GM19455 (cell line): Measurements from ENCODE around the gene CLPX.
A peak's percentile ranks its signal among the peaks of the same experiment; 100 is the strongest.
"Not testable (repeated sequence)": the region's sequence is repeated elsewhere in the genome, so short reads cannot be mapped to it uniquely, and the experiment has no call there.

Source experiments
- ATAC-seq: cut with Tn5 transposase; IDR thresholded peaks from one replicate; pipeline ENCODE4 v1.9.1; 2021; ENCODE audit not compliant: unreplicated experiment

Gene CLPX

DNA sequence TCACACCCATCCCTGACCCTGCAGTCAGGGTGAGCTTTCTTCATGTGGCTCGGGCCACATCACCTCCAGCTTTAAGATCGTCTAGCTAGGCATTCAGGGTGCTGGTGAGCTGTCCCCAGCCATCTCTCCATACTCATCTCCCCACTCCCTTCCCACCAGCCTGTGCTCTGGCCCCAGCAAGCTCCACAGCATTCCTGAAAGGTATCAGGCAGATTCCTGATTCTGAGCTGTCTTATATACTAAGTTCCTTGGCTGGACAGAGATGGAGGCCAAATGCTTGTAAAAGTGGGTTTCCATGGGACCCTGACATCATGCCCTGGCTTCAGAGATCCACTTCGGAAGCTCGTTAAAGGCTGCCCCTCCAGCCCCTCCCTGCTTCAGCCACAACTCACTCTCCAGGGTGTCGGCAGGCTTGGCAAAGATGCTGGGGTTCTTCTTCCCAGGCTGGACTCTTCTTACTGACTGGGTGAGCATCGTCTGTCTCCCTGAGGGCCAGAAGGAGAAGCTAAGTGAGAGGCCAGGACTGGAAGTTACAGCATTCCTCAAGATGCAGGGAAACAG, 22.2 kb upstream of the CLPX start:
- no peak for ATAC-seq

DNA sequence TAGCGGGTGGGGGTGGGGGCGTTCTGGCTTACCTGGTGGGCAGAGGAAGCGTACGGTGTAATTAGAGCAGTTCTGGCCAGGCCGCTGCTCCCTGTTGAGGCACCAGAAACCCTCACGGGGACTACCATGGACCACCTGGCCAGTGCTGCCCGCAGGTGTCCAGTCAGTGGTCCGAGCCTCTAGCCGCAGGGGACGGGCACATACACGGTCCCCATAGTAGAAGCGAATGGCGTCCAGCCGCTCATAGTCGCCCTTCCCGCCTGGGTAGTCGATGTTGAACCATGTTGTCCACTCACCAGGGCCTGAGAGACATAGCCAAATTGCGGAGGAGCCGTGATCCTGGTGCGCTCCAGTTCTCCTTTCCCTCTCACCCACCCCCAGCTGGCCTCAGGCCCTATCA, 21.6 kb upstream of the CLPX start:
- ATAC-seq = no peak

DNA sequence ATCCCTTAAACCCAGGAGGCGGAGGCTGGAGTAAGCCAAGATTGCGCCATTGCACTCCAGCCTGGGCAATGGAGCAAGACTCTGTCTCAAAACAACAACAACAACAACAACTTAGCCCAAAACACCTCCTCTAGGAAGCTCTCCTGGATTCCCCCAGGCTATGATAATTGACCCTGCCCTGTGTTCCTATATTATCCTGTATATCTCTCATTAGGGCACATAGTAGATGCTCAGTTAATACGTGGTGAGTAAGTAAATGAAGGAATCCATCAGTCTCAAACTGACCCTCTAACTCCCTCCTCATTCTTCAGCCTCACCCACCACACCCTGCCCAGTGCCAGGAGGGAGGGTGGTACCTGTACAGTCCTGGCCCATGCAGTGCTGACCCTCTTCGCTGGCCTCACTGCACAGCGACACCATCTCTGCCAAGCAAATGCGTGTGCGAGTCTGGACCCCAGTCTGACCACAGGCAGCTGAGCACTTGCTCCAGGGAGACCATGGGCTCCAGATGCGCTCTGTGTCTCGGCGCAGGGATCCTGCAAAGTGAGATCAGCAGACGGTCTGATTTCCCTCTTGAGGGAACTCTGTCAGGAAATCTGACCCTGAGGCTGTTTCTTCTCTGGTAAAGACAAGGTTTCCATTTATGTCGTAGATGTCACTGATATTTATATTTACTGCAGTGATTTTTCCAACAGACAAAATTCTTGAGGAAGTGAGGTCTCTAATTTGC, 20.0 kb upstream of the CLPX start:
- no peak for ATAC-seq

DNA sequence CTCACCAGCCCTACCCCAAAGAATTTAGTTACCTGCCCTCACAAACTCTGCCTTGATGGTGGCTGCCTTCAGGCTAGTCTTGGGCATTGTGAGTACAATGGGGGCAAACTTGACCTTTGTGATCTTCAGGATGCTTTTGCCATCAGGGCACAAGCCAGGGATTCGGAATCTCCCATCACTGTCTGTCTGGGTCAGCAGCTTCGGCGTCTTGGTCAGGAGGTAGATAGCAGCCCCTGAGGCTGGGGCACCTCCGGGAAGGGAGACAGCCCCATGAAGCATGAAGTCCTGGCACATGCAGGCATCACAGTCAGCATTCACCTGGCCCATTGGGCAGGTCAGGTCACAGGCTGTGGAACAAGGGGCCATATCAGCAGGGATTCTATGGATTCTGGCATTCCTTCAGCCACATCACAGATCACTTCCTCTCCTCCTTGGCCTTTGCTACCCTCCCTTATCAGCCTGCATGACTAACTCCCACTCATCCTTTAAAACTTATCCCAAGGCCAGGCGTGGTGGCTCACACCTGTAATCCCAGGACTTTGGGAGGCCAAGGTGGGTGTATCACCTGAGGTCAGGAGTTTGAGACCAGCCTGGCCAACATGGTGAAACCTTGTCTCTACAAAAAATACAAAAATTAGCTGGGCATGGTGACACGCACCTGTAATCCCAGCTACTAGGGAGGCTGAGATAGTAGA, 19.2 kb upstream of the CLPX start:
- no peak for ATAC-seq

DNA sequence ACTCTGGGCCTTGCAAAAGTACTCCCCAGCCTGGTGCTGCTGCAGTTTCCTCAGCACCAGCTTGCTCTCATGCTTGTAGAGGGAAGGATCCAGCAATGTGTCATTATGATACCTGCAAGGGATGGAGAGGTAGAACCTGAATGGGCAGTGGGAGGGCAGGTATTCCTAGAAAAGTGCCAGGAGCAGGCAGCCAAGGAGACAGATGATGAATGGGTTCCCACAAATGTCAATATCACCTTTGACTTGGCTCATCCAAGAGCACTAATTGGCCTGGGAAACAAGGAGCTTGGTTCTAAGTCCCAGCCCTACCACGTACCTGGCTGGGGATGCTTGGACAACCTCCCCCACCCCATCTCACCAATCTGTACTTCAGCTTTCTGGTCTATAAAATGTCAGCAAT, 16.8 kb upstream of the CLPX start:
- ATAC-seq = no peak

DNA sequence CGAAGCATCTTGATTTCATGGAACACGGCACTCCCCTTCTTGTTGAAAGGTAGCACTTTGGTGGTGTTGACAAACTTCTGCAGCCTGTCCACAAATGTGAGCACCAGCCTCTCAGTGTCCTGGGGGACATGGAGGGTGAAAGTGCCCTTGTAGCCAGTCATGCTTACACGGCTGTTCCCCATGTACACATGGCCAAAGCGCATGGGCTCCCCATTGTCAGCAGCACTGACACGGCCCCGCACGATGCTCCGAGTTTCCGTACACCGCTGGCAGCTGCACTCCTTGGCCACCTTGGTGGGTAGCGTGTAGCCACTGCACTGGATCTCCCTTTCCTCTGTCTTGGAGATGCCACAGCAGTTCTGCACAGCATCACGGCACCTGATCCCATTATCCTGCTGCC, 13.4 kb upstream of the CLPX start:
- no peak for ATAC-seq

DNA sequence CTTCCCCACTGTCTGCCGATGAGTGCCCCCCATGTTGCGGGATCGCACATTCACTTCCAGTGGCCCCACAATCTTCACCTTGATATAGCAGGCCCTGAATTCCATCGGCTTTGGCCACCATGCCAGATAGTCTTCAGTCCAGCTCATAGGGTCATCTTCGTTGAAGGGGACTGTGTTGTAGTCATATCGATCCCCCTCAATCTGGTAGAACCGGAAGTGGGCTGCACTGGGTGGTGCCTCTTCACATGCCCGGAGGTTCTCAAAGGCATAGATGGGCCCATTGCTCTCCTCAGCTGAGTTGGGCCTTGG, 12.1 kb upstream of the CLPX start:
- no peak for ATAC-seq

DNA sequence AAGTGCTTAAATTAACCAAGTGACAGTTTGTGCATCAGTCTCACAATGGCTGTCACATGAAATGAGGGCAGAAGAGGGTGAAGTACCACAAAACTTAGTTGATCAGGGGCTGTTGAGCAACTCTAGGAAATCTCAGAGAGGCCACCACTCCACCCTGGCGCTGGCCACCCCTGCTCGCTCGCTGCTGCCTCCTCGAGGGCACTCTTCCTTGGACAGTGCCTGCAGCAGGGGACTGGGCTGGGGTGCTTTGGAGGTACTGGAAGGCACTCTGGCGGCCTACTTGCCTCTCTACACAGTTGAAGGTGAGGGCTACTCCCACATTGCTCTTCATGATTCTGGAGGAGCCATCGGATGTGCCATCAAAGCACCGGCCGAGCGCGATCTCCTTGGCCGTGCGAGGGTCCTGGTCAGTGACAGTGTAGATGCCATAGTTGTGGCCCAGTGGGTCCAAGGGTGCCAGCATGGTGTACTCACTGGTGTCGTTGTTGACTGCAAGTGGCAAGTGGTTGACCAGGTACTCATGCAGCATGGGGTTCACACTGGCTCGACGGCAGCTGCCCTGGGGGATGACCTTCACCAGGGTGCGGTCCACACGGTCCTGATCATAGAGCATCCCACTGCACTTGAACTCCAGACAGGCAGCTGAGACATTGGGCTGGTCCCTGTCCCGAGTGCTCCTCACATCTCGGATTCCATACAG, 11.6 kb upstream of the CLPX start:
- no peak for ATAC-seq

DNA sequence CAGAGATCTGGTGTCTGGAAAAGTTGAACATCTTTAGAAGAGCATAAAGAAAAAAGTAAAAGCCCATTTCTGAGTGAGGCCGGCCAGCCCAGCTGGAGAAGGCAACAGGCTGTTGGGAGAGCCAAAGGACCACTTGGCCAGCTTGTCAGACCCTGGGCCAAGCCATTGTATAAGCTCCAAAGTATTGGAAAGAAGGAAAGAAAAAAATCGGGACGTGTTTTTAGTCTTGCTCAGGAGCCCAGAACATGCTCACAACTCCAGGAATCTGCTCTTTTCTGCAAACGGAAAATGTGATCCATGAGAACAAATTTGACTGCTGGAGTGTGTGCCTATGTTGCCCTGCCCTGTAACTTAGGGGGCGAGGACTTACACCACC, 10.4 kb upstream of the CLPX start:
- ATAC-seq = no peak

DNA sequence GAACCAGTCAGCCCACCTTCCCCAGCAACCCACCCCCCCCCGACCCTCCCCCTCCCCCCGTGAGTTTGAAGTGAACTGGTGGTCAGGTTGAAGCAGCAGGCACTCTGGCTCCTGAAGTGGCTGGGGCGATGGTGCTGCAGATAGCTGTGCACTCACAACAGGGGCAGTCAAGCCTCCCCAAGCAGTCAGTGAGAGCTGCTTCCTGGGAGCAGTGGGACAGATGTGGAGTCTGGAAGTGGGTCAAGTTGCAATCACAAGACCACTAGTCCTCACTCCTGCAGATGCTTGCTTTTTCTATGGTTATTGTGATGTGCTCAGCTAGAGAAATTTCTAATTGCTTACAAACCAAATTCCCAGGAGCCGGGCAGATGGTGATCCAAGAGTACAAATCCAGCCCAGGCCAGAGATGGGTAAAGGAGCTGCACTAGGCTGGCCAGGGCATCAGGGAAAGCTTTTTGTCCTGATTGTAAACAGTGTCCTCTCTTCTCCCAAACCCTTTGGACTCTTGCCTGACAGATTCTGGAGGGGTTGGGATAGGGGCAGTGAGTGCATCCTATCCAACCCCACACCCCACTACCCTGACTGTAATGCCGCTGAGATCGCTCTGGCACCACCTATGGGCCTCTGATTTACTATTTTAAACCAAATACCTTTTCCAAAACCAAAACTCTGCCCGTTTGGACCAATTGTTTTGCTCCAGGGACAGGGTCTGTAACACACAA, 9.8 kb upstream of the CLPX start:
- no peak for ATAC-seq

DNA sequence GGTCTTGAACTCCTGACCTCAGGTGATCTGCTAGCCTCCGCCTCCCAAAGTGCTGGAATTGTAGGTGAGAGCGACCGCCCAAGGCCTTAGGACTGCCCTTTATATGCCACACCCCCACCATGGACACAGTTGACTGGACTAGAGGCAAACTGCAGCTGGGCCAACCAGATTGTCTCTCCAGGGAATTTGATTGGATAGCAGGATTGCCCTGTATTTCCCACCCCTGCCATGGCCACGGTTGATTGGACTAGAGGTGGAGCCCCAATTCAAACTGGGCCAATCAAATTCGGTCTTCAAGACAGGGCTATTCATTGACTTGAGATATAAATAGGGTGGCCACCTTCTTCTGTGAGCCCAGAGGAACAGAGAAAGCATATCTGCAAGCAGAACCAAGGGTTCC, 6.9 kb upstream of the CLPX start:
- ATAC-seq = no peak

DNA sequence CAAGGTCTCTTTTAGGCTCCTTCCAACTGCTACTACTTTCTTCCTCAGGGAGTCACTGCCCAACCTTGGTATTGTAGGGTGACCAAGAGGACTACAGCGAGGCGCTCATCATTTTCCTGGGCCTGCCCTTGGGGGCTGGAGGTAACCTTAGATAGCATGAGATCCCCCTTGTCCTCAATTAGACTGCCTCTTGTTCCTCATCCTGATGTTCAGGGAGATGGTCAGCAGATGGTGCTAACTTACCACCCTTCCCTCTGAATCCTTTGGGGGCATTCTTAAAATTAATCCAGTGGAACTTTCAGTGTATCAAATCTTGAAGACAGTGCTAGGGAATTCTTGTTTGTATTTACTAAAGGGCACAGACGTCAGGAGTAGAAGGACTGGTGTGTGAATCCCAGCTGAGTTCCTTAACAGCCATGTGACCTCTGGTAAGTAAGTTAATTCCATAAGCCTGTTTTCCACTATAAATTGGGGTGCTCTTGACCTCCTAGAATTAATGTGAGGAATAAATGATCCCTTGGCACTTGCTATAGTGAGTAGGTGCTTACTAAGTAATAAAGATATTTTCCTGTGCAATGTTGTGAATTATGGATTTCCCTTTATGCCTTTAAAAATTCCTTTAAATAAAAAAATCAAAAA, 4.1 kb upstream of the CLPX start:
- no peak for ATAC-seq

DNA sequence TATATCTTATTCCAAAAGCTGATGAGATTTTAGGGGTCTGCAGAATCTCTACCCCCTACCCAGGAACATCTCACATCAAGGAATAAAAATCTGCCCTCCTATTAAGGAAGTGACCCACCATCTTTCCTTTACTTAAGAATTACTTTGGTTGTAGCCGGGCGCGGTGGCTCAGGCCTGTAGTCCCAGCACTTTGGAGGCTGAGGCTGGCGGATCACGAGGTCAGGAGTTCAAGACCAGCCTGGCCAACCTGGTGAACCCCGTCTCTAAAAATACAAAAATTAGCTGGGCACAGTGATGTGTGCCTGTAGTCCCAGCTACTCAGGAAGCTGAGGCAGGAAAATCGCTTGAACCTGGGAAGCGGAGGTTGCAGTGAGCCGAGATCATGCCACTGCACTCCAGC, 3.3 kb upstream of the CLPX start:
- ATAC-seq = not testable (repeated sequence)

DNA sequence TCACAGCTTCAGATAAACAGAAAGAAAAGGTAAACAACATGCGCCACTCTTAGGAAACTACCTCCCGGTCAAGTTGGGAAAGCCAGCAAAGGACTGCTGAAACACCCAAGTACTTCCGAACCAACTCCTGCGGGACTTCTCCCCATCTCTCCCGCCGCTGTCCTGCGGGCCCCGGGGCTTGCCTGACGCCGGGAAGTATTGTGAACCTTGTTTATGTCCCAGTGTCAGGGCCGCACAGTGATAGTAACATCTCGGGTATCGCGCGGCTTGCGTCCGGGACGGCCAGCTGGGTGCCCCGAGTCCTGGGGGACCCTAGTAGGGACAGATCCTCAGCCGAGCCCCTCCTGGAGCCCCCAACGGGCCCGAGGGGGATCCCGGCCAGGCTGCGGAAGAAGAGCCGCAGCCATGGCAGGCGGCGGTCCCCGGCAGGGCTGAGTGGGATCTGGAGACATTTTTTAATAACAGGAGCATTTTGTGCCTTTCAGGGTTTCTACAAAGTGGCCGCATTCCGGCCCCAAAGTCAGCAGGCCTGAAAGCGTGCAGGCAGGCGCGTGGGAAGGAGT, 756 bp downstream of the CLPX start:
- ATAC-seq = peak; percentile 17

DNA sequence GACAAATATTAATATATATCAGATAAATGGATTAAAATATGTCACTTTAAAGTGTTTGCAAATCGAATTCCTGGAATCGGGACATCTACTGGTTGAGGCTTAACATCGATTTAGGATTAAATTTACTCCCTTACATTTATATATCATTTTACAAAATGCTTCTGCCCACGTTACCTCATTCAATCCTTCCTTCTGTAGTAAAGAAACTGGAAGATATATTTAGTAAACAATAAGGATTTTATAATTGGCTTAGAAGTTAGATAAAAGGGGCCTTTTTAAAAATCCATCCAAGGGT, 1.3 kb downstream of the CLPX start:
- no peak for ATAC-seq

DNA sequence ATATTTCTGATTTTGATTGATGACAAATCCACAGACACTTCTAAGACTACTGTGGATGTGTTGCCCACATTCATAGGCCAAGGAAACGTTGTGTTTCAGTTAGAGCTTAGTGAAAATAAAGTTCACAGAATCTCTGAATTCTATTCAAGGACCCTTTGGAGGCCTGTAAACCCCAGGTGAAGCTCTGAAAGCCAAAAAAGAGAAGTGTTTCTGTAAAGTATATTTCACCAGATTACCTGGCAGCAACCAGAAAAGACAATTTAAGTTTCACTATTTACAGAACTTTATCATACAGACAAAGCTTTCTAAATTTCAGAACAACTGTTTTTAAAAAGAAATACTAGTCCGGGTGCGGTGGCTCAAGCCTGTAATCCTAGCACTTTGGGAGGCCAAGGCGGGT, 2.6 kb downstream of the CLPX start:
- ATAC-seq = no peak

DNA sequence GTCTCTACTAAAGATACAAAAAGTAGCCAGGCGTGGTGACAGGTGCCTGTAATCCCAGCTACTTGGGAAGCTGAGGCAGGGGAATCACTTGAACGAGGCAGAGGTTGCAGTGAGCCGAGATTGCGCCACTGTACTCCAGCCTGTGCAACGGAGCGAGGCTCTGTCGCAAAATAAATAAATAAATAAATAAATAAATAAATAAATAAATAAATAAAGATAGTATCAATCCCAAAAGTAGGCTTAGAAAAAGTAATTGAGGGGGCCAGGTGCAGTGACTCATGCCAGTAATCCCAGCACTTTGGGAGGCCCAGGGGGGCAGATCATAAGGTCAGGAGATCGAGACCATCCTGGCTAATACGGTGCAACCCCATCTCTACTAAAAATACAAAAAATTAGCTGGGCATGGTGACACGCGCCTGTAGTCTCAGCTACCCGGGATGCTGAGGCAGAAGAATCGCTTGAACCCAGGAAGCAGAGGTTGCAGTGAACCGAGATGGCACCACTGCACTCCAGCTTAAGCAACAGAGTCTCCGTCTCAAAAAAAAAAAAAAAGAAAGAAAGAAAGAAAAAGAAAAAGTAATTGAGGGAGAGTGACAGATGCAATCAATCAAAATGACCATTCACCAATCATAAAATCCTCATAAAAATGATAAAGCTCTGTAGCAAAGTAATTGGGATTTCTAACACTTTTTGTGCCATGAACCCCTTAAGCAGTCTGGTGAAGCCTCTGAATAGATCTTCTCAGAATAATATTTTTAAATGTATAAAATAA, 3.4 kb downstream of the CLPX start:
- ATAC-seq = not testable (repeated sequence)

DNA sequence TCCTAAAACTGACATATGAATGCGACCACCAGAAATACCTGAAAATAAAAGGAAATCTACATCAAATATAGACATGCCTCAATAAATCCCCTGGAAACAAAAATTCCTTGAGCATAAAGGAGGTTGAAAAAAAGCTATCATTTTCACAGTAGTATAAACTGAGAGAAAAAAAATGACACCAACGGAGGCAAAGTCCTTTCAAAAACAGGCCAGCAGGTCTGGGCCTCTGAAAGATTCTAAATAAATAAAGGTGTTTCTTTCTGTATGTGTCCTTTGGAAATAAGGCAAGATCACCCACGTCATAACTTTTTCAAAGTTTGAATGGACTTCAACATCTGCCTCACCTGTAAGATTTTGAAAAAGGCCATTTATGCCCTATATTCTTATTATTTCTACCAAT, 5.0 kb downstream of the CLPX start:
- ATAC-seq = no peak

DNA sequence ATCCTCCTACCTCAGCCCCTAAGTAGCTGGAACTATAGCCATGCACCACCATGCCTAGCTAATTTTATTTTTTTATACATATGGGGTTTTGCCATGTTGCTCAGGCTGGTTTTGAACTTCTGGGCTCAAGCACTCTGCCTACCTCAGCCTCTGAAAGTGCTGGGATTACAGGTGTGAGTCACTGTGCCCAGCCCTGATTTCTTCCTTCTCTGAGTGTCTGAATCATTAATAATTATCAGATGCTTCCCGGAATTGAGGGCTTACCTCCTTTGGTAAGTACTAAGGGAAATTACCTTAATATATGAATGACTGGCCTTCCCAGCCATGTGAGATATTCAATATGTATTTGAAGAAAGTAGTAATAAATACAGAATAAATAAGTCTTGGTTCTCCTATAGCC, 7.2 kb downstream of the CLPX start:
- no peak for ATAC-seq

DNA sequence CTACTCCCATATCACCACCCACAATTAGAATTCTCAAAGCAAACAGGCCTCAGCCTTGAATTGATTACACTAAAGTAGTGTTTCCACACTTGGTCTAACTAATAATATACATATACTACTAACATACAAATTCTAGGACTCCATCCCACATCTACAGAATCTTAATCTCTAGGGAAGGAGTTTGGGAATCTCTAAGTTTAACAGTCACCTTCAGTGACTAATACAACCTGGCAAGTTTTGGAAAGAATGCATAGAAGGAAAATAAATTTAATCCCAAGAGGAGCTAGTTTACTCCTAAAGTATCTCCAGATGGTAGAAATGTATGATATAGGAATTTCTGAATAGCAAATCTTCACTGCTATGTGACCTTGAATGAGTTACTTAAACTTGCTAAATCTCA, 9.1 kb downstream of the CLPX start:
- no peak for ATAC-seq
